ENCODE measurements around the gene AATK. TPM values are rescaled to one million over a fixed set of nuclear protein-coding genes. Genes with fewer than 3 reads are reported as not detected.

Gene AATK
- total RNA-seq, result 1 to 10 TPM; 1.2 to 1.4 TPM

DNA sequence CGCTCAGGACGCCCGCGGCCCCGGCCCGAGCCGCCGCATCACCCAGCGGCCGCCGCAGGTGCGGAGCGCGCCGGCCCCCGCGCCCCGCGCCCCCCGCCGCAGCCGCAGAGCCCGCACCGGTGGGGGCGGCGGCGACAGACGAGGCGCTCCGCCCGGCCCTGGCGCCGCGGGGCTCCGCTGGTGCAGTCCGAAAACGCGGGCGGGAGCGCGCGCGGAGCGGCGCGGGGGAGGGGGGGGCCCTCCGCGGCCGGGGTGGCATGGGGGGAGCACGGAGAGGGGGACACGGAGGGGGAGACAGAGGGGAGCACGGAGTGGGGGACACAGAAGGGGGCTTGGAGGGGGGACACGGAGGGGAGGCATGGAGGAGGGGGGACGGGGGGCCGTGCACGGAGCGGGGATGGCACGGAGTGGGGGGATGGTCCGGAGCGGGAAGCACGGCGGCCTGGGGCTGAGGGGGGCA, at the start of gene AATK:
TSS of gene AATK (minus strand) at position 189 of the 460 bp plus-strand sequence. CDS start 229 bp downstream, outside the sequence.
- Mint-ChIP-seq H3K36me3 (no peaks in the 10 kb centered on the region), H3K27me3 (peaks cover 18% of the 10 kb centered on the region), H3K9me3 (no peaks in the 10 kb centered on the region), H3K4me3 (no peak within 1 kb of the TSS), H3K4me1 (no peaks in the 10 kb centered on the region), H3K27ac (no peak within 1 kb of the TSS)
- POLR2A ChIA-PET, result no interaction called here
- no peak for DNase-seq
- ATAC-seq (ENCODE audit: low read depth), result no peak

DNA sequence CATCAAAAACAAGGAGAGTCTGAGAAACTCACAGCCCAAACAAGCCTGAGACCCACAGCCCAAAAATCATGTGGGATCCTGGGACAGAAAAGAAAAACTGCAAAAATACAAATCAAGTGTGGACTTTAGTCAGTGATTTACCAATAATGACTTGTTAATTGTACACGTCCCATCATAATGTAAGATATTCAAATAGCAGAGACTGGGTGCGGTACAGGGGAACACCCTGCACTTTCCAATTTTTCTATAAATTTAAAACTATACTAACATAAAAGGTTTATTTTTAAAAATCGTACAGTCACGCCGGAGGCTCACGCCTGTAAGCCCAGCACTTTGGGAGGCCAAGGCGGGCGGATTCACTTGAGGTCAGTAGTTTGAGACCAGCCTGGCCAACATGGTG, 48.0 kb upstream of the AATK start:
- H3K4me1 Mint-ChIP-seq, result no peaks in the 10 kb centered on the region
- no peaks in the 10 kb centered on the region for H3K9me3 Mint-ChIP-seq
- no peak overlapping the region for H3K27ac Mint-ChIP-seq
- no peak overlapping the region for H3K4me3 Mint-ChIP-seq
- H3K36me3 Mint-ChIP-seq, result no peaks in the 10 kb centered on the region
- no peak for DNase-seq
- no peak for ATAC-seq (ENCODE audit: low read depth)
- POLR2A ChIA-PET, result no interaction called here
- H3K27me3 Mint-ChIP-seq, result no peaks in the 10 kb centered on the region

DNA sequence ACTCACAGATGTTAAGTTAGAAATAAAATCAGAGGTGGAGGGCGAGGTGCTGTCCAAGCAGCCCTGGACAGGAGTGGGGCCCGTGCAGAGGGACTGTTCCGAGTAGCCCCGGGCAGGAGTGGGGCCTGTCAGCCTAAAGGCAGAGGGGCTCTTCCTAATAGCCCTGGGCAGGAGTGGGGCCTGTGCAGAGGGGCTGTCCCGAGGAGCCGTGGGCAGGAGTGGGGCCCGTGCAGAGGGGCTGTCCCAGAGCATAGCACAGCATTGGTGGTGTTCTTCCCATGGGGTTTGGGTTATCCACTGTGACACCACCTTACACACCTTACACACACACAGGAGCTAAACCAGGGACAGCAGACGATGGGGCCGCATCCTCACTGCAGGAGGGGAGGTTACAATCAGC, 46.3 kb upstream of the AATK start:
- ATAC-seq (ENCODE audit: low read depth), result no peak
- POLR2A ChIA-PET, result no interaction called here

DNA sequence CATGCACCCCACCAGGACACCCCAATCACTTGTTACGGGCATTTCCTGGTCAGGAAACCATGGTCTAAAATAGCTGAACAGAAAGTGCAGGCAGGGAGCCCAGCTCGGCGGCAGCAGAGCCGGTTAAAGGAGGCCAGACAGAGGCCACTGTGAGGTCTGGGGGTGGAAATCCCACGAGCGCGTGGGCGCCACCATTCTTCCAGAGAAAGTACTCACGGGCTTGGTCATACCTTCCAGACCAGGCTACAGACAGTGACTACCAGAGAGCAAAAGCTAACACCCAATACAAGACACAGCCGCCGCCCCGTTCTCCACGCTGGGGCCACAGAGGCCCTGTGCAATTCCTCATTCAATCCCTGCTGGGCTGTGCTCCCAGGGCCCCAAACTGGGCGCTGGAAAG, 44.8 kb upstream of the AATK start:
- Mint-ChIP-seq H3K9me3 (peaks cover 1% of the 10 kb centered on the region), H3K36me3 (peaks cover 2% of the 10 kb centered on the region), H3K4me3 (no peak overlapping the region), H3K27ac (no peak overlapping the region), H3K27me3 (no peaks in the 10 kb centered on the region), H3K4me1 (no peaks in the 10 kb centered on the region)
- no peak for DNase-seq
- POLR2A ChIA-PET, result interaction anchor here (0.5 kb wide), 1 partner anchor 792 kb away, joined by 3 read pairs; no protein-coding TSS in a partner anchor
- no peak for ATAC-seq (ENCODE audit: low read depth)

More for the DNA sequence above, 46.3 kb upstream of the AATK start:
- no peak for DNase-seq
- Mint-ChIP-seq H3K4me1 (no peaks in the 10 kb centered on the region), H3K9me3 (peaks cover 1% of the 10 kb centered on the region), H3K36me3 (peaks cover 2% of the 10 kb centered on the region), H3K4me3 (no peak overlapping the region), H3K27me3 (no peaks in the 10 kb centered on the region), H3K27ac (no peak overlapping the region)

DNA sequence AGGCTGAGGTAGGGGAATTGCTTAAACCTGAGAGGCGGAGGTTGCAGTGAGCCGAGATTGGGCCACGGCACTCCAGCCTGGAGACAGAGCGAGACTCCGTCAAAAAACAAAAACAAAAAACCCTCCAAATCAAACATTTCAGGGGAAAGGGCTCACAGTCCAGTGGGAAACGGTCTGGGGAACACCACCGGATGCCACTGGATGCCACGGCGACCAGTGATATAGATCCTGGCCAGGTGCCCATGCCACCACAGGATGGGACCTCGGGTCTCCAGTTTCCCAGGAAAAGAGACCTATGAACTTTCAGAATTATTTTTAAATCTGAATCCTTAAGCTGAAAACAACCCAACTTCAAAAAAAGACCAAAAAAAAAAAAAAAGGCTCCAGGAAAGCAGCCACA, 44.4 kb upstream of the AATK start:
- no peaks in the 10 kb centered on the region for H3K27me3 Mint-ChIP-seq
- POLR2A ChIA-PET, result no interaction called here
- H3K9me3 Mint-ChIP-seq, result peaks cover 1% of the 10 kb centered on the region
- peaks cover 2% of the 10 kb centered on the region for H3K36me3 Mint-ChIP-seq
- DNase-seq (no peak), ATAC-seq (ENCODE audit: low read depth) (no peak)
- H3K4me1 Mint-ChIP-seq, result no peaks in the 10 kb centered on the region
- H3K27ac Mint-ChIP-seq, result no peak overlapping the region
- H3K4me3 Mint-ChIP-seq, result no peak overlapping the region

GRCh38 chr17:81209141-81209540, 43.1 kb upstream of the AATK start:
- Mint-ChIP-seq H3K27me3 (no peaks in the 10 kb centered on the region), H3K27ac (no peak overlapping the region), H3K36me3 (peaks cover 2% of the 10 kb centered on the region), H3K4me1 (no peaks in the 10 kb centered on the region), H3K4me3 (no peak overlapping the region), H3K9me3 (peaks cover 1% of the 10 kb centered on the region)
- no peak for DNase-seq
- ATAC-seq (ENCODE audit: low read depth), result no peak
- POLR2A ChIA-PET, result interaction anchor here (0.6 kb wide), 1 partner anchor 337 kb away, joined by 4 read pairs; no protein-coding TSS in a partner anchor

- Mint-ChIP-seq H3K4me3 (no peak overlapping the region), H3K36me3 (peaks cover 2% of the 10 kb centered on the region), H3K27ac (no peak overlapping the region), H3K27me3 (no peaks in the 10 kb centered on the region), H3K9me3 (peaks cover 1% of the 10 kb centered on the region), H3K4me1 (no peaks in the 10 kb centered on the region)
- ATAC-seq (ENCODE audit: low read depth) (no peak), DNase-seq (no peak)
- POLR2A ChIA-PET, result interaction anchor here (0.6 kb wide), 1 partner anchor 338 kb away, joined by 4 read pairs; no protein-coding TSS in a partner anchor
These were observed 42.6 kb upstream of the AATK start for GRCh38 chr17:81208651-81209050.

- Mint-ChIP-seq H3K27me3 (no peaks in the 10 kb centered on the region), H3K4me3 (no peak overlapping the region), H3K4me1 (no peaks in the 10 kb centered on the region), H3K9me3 (peaks cover 1% of the 10 kb centered on the region), H3K27ac (peak overlapping the region; percentile 79), H3K36me3 (peaks cover 2% of the 10 kb centered on the region)
- POLR2A ChIA-PET, result no interaction called here
- DNase-seq (no peak), ATAC-seq (ENCODE audit: low read depth) (peak; percentile 17)
These were observed 41.9 kb upstream of the AATK start for GRCh38 chr17:81207610-81208581.

DNA sequence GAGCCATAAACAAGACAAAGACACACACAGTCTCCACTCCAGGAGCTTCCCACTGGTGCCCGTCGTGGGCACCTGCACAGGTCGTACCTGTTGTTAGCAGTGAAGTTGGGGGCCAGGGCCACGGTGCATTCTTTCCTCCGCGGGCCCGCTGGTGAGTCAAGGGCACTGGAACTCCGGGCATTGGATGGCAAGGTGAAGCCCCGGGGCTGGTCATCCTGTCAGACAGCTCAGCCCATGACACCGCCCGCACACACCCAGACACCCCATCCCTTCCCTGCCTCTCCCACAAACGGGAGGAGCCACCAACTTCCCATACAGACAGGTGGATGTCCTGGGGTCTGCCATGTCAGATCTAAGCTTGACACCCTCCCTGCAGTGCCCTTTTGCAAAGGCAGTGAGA, 40.6 kb upstream of the AATK start:
- DNase-seq (no peak), ATAC-seq (ENCODE audit: low read depth) (no peak)
- POLR2A ChIA-PET, result no interaction called here
- H3K27me3 Mint-ChIP-seq, result no peaks in the 10 kb centered on the region
- peaks cover 1% of the 10 kb centered on the region for H3K9me3 Mint-ChIP-seq
- H3K36me3 Mint-ChIP-seq, result peaks cover 2% of the 10 kb centered on the region
- no peak overlapping the region for H3K4me3 Mint-ChIP-seq
- no peak overlapping the region for H3K27ac Mint-ChIP-seq
- H3K4me1 Mint-ChIP-seq, result no peaks in the 10 kb centered on the region

GRCh38 chr17:81206166-81206565, 40.1 kb upstream of the AATK start:
- no peak overlapping the region for H3K27ac Mint-ChIP-seq
- DNase-seq, result no peak
- POLR2A ChIA-PET, result no interaction called here
- no peaks in the 10 kb centered on the region for H3K4me1 Mint-ChIP-seq
- no peaks in the 10 kb centered on the region for H3K27me3 Mint-ChIP-seq
- no peak for ATAC-seq (ENCODE audit: low read depth)
- H3K36me3 Mint-ChIP-seq, result peaks cover 2% of the 10 kb centered on the region
- H3K4me3 Mint-ChIP-seq, result no peak overlapping the region
- H3K9me3 Mint-ChIP-seq, result peaks cover 1% of the 10 kb centered on the region

GRCh38 chr17:81204578-81204977, 38.6 kb upstream of the AATK start:
- no peak for ATAC-seq (ENCODE audit: low read depth)
- H3K27me3 Mint-ChIP-seq, result no peaks in the 10 kb centered on the region
- peaks cover 2% of the 10 kb centered on the region for H3K36me3 Mint-ChIP-seq
- DNase-seq, result no peak
- H3K27ac Mint-ChIP-seq, result no peak overlapping the region
- no peak overlapping the region for H3K4me3 Mint-ChIP-seq
- H3K9me3 Mint-ChIP-seq, result peaks cover 1% of the 10 kb centered on the region
- H3K4me1 Mint-ChIP-seq, result no peaks in the 10 kb centered on the region
- POLR2A ChIA-PET, result no interaction called here

- no peak overlapping the region for H3K4me3 Mint-ChIP-seq
- DNase-seq, result no peak
- no peaks in the 10 kb centered on the region for H3K27me3 Mint-ChIP-seq
- H3K9me3 Mint-ChIP-seq, result peaks cover 1% of the 10 kb centered on the region
- peaks cover 2% of the 10 kb centered on the region for H3K36me3 Mint-ChIP-seq
- H3K27ac Mint-ChIP-seq, result no peak overlapping the region
- POLR2A ChIA-PET, result no interaction called here
- no peaks in the 10 kb centered on the region for H3K4me1 Mint-ChIP-seq
- ATAC-seq (ENCODE audit: low read depth), result no peak
These were observed 37.1 kb upstream of the AATK start for GRCh38 chr17:81203136-81203535.

DNA sequence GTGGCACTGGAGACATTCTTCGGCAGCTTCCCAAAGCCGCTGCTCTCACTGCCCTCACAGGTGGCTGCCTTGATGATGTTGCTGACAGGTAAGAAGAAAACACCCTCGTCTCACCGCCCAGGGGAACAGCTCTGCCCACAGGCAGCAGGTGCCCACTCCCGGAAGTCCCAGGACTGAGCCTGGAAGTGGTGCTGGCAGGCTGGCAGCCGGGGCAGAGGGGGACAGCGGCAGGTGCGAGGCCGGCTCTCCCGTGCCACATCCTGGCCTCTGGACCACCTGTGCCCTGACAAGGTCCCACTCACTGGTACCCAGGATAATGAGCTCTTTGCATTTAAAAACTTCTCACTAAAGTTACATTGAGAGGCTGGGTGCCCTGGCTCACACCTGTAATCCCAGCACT, 36.3 kb upstream of the AATK start:
- no peak for ATAC-seq (ENCODE audit: low read depth)
- Mint-ChIP-seq H3K27ac (no peak overlapping the region), H3K27me3 (no peaks in the 10 kb centered on the region), H3K36me3 (no peaks in the 10 kb centered on the region), H3K4me1 (no peaks in the 10 kb centered on the region), H3K4me3 (no peak overlapping the region), H3K9me3 (no peaks in the 10 kb centered on the region)
- POLR2A ChIA-PET, result no interaction called here
- DNase-seq, result no peak
